CD4-positive, alpha-beta T cell treated with Interleukin-2 at 100 ng/mL for 4 hours (primary cell): ENCODE measurements around the gene LMBRD1.
"Not testable (repeated sequence)": the region's sequence is repeated elsewhere in the genome, so short reads cannot be mapped to it uniquely, and the experiment has no call there.

Source experiments
- DNase-seq: peaks from one replicate; pipeline ENCODE4 v3.0.0-alpha.2; 2020; ENCODE audit warnings: low spot score

The LMBRD1 gene

DNA sequence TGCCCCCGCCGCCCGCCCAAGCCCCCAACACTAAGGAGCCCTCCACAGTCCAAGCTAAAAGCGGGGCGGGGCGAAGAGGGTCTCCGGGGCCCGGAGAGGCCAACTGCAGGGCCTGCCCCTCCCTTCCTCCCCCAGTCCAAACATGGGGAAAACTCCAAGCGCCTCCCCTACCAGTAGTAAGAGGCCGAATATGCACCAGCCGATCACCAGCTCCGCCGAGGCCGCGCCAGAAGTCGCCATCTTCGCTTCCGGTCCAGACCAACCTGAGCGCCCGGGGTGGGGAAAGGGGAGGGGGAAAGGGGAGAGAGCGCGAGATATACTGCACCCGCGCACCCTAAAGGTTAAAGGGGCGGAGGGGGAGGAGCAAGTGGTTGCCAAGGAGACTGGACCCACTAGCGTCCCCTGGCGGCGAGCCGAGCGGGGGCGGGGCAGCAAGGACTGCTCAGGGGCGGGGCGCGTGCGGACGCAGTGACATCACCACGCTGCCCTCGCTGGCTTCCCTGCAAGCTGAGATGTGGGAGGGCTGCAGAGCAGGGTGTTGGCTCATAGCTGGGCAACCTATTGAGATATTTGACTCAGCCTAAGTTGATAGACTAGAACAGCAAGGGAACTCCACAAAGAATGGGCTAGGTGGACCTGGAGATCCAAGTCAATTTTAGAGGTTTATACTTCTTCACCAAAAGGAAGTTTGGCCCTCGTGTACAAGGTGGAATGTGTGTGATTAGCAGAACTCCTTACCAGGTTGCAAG is at the start of gene LMBRD1:
TSS of gene LMBRD1 (minus strand) at position 369 of the 749 bp plus-strand sequence. CDS start at position 240, 129 bp downstream.
- peak; percentile 99 for DNase-seq

GRCh38 chr6:69846312-69846711 is 49.5 kb upstream of the LMBRD1 start:
- DNase-seq = no peak

- DNase-seq = no peak
These were observed 46.4 kb upstream of the LMBRD1 start for GRCh38 chr6:69843189-69843588.

DNA sequence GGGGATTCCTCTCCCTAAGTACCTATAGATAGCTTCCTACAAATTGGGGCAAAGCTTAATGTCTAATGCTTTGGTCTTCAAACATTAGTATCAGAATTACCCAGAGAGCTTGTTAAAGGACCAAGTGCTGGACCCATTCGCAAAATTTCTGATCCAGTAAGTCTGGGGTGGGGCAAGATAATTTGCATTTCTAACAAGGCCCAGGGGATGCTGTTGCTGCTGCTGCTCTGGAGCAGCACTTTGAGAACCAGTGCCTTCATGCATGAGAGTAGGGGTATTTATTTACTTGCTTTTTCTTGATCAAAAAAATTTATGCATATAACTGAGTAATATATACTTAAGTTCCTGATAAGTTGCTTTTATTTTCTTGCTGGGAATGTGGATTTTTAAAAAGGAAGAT is 45.1 kb upstream of the LMBRD1 start:
- no peak for DNase-seq

- peak; percentile 55 for DNase-seq
These were observed 38.8 kb upstream of the LMBRD1 start for GRCh38 chr6:69835414-69836179.

DNA sequence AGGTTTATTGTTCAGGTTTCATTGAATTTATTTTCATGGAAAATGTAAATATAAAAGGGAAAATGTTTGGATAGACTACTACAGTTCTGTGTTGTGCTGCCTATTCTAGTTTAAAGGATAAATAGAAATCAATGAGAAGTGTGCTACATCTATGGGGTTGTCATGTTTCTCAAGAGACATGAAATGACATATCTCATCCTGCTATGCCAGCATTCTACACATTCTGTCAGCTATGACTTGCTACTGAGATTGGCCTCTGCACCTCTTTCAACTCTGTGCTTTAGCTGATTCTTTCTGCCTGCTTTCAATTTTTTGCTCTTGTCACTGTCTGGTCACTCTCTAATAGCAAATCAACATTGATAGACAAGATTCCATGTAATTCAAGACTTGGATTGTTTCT is 35.7 kb upstream of the LMBRD1 start:
- no peak for DNase-seq

GRCh38 chr6:69827276-69827893 is 30.6 kb upstream of the LMBRD1 start:
- DNase-seq = no peak

DNA sequence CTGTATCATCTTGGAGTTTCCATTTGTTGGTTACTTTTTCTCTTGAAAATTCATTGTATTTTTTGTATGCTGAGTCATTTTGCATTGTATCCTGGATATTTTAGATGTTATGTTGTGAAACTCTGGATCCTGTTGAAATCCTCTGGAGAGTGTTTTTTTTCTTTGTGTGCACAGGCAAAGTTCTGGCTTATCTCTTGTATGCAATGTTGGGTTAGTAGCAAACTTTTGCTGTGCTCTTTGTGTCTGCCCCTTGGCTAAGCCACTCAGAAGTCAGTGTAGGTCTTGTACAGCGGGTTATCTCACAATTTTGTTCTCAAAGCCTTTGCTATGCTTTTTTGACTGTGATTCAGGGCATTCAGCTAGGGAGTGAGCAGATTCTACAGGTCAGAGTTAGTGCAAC is 29.1 kb upstream of the LMBRD1 start:
- no peak for DNase-seq

DNA sequence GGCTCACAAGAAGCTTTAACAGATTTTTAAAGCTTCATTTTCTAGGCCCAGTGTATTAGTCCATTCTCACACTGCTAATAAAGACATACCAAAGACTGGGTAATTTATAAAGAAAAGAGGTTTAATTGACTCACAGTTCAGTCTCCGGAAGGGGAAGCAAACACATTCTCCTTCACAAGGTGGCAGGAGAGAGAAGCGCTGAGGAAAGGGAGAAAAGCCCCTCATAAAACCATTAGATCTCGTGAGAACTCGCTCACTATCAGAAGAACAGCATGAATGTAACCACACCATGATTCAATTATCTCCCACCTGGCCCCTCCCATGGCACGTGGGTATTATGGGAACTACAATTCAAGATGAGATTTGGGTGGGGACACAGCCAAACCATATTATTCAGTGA is 27.5 kb upstream of the LMBRD1 start:
- DNase-seq = not testable (repeated sequence)

DNA sequence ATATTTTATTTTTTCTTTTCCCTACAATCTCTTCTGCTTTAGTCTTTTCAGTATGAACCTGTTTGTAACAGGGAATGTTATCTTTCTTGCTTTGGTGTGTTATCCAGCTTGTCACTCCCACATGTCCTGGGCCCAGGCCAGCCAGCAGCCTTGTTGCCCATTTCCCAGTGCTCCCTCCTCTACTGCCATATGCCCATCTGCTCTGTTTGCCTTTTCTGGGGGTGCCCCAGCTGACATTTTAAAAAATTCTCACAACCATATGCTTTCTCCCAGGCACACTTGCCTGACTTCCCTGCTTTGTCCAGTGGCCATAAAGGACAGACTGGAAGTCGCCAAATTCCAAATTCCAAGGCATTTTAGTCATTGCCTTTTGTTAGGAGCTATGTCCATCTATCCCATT is 23.6 kb upstream of the LMBRD1 start:
- DNase-seq = no peak

DNA sequence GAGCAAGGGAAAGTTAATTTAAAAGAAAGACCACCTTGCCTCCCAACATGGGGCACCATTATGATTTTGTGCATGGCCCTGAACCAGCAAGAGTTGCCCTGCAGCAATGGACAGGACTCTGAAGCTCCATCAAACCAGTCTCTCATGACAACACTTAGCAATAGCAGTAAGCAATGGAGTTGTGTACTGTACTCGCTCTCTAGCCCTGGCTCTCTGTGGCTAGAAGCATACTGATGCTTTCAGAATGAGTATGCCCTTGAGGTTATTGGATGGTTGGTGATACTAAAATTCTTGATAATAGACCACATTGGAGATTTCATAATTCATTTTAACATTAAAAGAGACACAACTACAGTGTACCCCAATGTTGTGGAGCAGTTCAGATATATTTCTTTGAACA is 23.2 kb upstream of the LMBRD1 start:
- no peak for DNase-seq

GRCh38 chr6:69819138-69819537 is 22.3 kb upstream of the LMBRD1 start:
- DNase-seq = no peak

DNA sequence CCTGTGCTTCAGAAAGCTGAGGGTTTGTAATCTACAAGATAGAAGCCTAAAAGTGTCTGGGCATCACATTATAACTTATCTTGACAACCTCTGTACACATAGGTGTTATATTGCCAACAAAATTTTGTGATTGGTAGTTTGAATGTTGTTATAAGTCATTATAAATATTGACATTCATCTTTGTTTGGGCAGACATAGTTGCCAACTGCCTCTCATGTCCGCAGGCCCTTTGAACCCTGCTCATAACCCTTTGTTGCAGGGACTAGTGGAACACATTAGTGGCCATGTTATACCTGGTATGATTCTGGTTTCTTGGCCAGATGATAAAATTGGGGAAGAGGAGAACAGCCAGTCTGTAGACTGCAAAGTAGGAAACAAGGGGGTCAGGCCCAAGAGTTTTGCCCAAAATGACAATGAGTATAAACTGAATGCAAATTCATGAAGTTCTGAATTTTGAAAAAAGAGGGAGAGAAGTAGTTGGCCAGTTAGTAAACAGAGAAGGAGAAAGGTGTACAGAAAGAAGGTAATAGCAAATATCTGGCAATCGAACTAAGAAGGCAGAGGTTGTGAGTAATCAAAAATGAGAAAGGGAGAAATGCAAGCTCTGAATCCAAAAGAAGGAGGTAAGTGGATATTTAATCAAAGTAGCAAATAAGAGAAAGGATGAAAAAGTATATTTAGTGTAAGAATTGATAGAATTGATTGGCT is 21.6 kb upstream of the LMBRD1 start:
- DNase-seq = no peak

GRCh38 chr6:69817358-69817757 is 20.5 kb upstream of the LMBRD1 start:
- DNase-seq = no peak

GRCh38 chr6:69816569-69816968 is 19.8 kb upstream of the LMBRD1 start:
- peak; percentile 34 for DNase-seq

DNA sequence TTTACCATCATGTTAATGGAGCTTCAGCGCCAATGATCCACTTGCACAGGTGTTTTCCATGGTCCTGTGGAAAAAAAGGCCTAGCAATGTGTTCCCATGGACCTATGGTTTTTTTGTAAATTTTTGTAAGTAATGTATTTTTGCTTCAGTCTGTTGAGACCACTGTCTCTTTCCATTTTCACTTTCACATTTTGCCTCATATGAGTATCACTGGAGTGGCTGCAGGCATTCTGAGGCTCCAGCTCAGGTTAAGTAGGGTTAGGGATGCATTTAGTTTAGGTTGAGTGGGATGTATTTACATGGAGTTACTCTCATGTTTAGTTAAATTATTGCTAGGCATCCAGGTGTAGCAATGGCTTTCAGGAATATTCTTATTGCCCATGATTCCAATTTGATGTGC is 19.2 kb upstream of the LMBRD1 start:
- DNase-seq = peak; percentile 16

DNA sequence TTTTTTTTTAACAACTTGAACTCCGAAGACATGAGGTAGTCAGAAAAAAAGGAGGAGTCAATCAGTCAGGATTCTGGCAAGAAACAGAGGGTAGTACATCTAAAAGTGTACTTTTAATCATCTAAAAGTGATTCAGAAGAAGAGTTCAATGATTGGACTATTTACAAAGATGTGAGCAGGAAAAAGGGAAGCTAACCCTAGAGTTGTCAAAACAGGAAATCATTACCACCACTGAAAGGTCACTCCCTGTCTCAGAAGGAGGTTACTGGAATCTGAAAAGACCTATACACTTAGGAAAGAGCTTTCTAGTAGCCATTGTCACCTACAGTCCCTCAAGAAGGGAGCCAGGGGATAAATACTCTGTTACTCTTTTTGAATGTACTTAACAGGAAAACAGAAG is 16.7 kb upstream of the LMBRD1 start:
- DNase-seq = peak; percentile 41

DNA sequence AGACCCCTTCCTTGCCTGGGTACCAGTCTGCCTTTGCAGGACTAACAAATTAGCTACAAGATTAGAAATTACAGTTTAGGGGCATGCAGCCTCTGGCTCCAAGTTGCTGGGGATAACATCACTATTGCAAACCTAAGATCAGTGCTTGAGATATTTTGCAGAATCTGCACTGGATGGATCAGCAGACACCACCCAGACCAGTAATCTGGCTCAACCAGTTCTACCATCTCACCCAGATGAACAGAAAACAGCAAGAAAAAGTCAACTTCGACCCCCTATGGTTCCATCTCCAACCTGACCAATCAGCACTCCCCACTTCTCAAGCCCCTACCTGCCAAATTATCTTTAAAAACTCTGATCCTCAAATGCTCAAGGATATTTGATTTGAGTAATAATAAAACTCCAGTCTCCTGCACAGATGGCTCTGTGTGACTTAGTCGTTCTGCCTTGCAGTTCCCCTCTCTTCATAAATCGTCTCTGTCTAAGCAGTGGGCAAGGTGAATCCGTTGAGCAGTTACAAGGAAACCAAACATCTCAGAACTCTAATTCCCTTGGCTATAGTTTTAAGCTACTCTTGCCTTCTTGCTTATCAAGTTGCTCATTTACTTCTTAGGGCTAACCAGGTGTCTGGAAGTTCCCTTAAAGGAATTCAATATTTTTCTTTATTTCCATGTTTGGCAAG is 16.1 kb upstream of the LMBRD1 start:
- no peak for DNase-seq

DNA sequence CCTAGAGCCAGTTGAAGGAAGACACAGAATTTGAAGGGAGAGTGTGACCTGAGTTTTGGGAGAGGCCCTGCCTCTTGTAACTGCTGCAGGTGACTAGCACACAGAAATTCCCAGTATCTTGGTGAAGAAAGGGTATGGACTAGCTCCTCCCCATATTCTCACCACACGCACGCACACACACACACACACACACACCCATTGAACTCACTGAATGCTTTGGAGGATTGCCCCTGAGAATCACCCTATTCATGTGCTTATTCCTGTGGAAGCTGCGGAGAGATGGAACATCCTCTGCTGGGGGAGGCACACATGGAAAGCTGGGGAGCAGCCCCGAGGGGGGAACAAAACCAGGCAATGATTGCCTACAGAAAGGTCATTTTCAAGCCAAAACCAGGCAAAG is 6.2 kb upstream of the LMBRD1 start:
- no peak for DNase-seq

- DNase-seq = no peak
These were observed 4.9 kb upstream of the LMBRD1 start for GRCh38 chr6:69801711-69802110.

- DNase-seq = no peak
These were observed 4.4 kb upstream of the LMBRD1 start for GRCh38 chr6:69801225-69801624.

DNA sequence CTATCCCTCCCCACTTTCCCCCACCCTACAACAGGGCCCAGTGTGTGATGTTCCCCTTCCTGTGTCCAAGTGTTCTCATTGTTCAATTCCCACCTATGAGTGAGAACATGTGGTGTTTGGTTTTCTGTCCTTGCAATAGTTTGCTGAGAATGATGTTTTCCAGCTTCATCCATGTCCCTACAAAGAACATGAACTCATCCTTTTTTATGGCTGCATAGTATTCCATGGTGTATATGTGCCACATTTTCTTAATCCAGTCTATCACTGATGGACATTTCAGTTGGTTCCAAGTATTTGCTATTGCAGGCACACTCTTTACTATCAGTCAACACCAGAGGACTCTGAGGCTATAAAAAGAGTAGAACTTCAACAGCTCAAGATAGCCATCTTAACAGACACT is 2.0 kb upstream of the LMBRD1 start:
- DNase-seq = not testable (repeated sequence)
